ENCODE results near the gene CDT1.

Gene CDT1

GRCh38 chr16:88810912-88811768, 7.6 kb downstream of the CDT1 start:
- peak overlapping the region; percentile 89 for H2AFZ ChIP-seq
- H3K9ac ChIP-seq, result no peak overlapping the region
- H3K36me3 ChIP-seq (ENCODE audit: control insufficient read depth, insufficient read depth, low read length), result no peaks in the 10 kb centered on the region
- H3K4me3 ChIP-seq (ENCODE audit: low read depth, low read length), result peak overlapping the region; percentile 75
- H3K4me1 ChIP-seq, result peaks cover 8% of the 10 kb centered on the region
- H3K27me3 ChIP-seq (ENCODE audit: control insufficient read depth, insufficient read depth, low read length), result no peaks in the 10 kb centered on the region
- no peaks in the 10 kb centered on the region for H3K79me2 ChIP-seq
- H3K9me3 ChIP-seq (ENCODE audit: control insufficient read depth, low read length), result no peaks in the 10 kb centered on the region
- no peak for TF ChIP-seq CTCF (IDR thresholded peaks at IDR 0.05)
- peak overlapping the region; percentile 58 for H3K27ac ChIP-seq
- peak overlapping the region; percentile 86 for H3K4me2 ChIP-seq (ENCODE audit: low read length)

GRCh38 chr16:88811769-88812512, 8.4 kb downstream of the CDT1 start, which contains the start of gene APRT:
Gene APRT (minus strand): TSS chr16:88811928. CDS start chr16:88811899, 29 bp downstream.
- no peaks in the 10 kb centered on the region for H3K79me2 ChIP-seq
- H3K4me1 ChIP-seq, result peaks cover 8% of the 10 kb centered on the region
- H3K4me2 ChIP-seq (ENCODE audit: low read length), result peak within 1 kb of the TSS; percentile 86
- peak; percentile 24 for TF ChIP-seq CTCF (IDR thresholded peaks at IDR 0.05)
- peak within 1 kb of the TSS; percentile 89 for H2AFZ ChIP-seq
- no peak within 1 kb of the TSS for H3K9ac ChIP-seq
- no peaks in the 10 kb centered on the region for H3K27me3 ChIP-seq (ENCODE audit: control insufficient read depth, insufficient read depth, low read length)
- H3K4me3 ChIP-seq (ENCODE audit: low read depth, low read length), result peak within 1 kb of the TSS; percentile 75
- no peaks in the 10 kb centered on the region for H3K36me3 ChIP-seq (ENCODE audit: control insufficient read depth, insufficient read depth, low read length)
- H3K27ac ChIP-seq, result peak within 1 kb of the TSS; percentile 58
- no peaks in the 10 kb centered on the region for H3K9me3 ChIP-seq (ENCODE audit: control insufficient read depth, low read length)

- TF ChIP-seq CTCF (IDR thresholded peaks at IDR 0.05), result no peak
- Histone ChIP-seq H3K27ac (peak overlapping the region; percentile 12), H3K4me3 (ENCODE audit: low read depth, low read length) (peak overlapping the region; percentile 75), H3K9ac (no peak overlapping the region), H3K4me1 (peaks cover 8% of the 10 kb centered on the region), H3K4me2 (ENCODE audit: low read length) (peak overlapping the region; percentile 74), H3K36me3 (ENCODE audit: control insufficient read depth, insufficient read depth, low read length) (no peaks in the 10 kb centered on the region), H3K9me3 (ENCODE audit: control insufficient read depth, low read length) (no peaks in the 10 kb centered on the region), H2AFZ (peak overlapping the region; percentile 89), H3K79me2 (no peaks in the 10 kb centered on the region), H3K27me3 (ENCODE audit: control insufficient read depth, insufficient read depth, low read length) (no peaks in the 10 kb centered on the region)
Measured at GRCh38 chr16:88812513-88813268, 9.1 kb downstream of the CDT1 start.

- Histone ChIP-seq H3K79me2 (no peaks in the 10 kb centered on the region), H3K9me3 (ENCODE audit: control insufficient read depth, low read length) (no peaks in the 10 kb centered on the region), H2AFZ (no peak overlapping the region), H3K27ac (no peak overlapping the region), H3K9ac (no peak overlapping the region), H3K4me3 (ENCODE audit: low read depth, low read length) (no peak overlapping the region), H3K4me1 (peaks cover 8% of the 10 kb centered on the region), H3K27me3 (ENCODE audit: control insufficient read depth, insufficient read depth, low read length) (no peaks in the 10 kb centered on the region), H3K36me3 (ENCODE audit: control insufficient read depth, insufficient read depth, low read length) (no peaks in the 10 kb centered on the region), H3K4me2 (ENCODE audit: low read length) (no peak overlapping the region)
- TF ChIP-seq CTCF (IDR thresholded peaks at IDR 0.05), result no peak
Measured at GRCh38 chr16:88813269-88814143, 9.9 kb downstream of the CDT1 start.
